GM19240 (cell line): ENCODE measurements around the gene CAND2.

Source experiments
- DNase-seq: peaks from one replicate; pipeline ENCODE4 v3.0.0; 2011; ENCODE audit warnings: low spot score; ENCODE audit not compliant: insufficient read length

Gene CAND2

GRCh38 chr3:12807066-12807465, 10.6 kb downstream of the CAND2 start:
- DNase-seq = no peak

- no peak for DNase-seq
These were observed 11.3 kb downstream of the CAND2 start for GRCh38 chr3:12807601-12808359.

GRCh38 chr3:12808587-12808986, 12.1 kb downstream of the CAND2 start:
- no peak for DNase-seq

- DNase-seq = no peak
These were observed 12.5 kb downstream of the CAND2 start for GRCh38 chr3:12809001-12809400.

- DNase-seq = no peak
These were observed 13.0 kb downstream of the CAND2 start for GRCh38 chr3:12809435-12809834.

GRCh38 chr3:12810013-12810780, 13.7 kb downstream of the CAND2 start:
- peak; percentile 94 for DNase-seq

GRCh38 chr3:12810961-12811360, 14.5 kb downstream of the CAND2 start:
- DNase-seq = no peak

GRCh38 chr3:12812812-12813211, 16.3 kb downstream of the CAND2 start:
- no peak for DNase-seq

GRCh38 chr3:12813967-12814366, 17.5 kb downstream of the CAND2 start:
- DNase-seq = no peak

GRCh38 chr3:12815078-12815477, 18.6 kb downstream of the CAND2 start:
- no peak for DNase-seq

- DNase-seq = no peak
These were observed 19.2 kb downstream of the CAND2 start for GRCh38 chr3:12815719-12816118.

GRCh38 chr3:12816521-12817342, 20.3 kb downstream of the CAND2 start:
- DNase-seq = no peak

GRCh38 chr3:12817343-12817710, 20.8 kb downstream of the CAND2 start:
- no peak for DNase-seq

GRCh38 chr3:12818273-12818672, 21.8 kb downstream of the CAND2 start:
- no peak for DNase-seq

GRCh38 chr3:12818773-12819172, 22.3 kb downstream of the CAND2 start:
- DNase-seq = no peak

GRCh38 chr3:12822725-12823373, 26.4 kb downstream of the CAND2 start:
- no peak for DNase-seq

- no peak for DNase-seq
These were observed 27.8 kb downstream of the CAND2 start for GRCh38 chr3:12824299-12824698.

- DNase-seq = no peak
These were observed 28.7 kb downstream of the CAND2 start for GRCh38 chr3:12825156-12825555.

- no peak for DNase-seq
These were observed 32.3 kb downstream of the CAND2 start for GRCh38 chr3:12828751-12829150.

- no peak for DNase-seq
These were observed 32.9 kb downstream of the CAND2 start for GRCh38 chr3:12829404-12829803.
